Thyroid gland (tissue), 4 donors: ENCODE results near the gene PADI1. TPM values are rescaled to one million over a fixed set of nuclear protein-coding genes. Genes with fewer than 3 reads are reported as not detected.

Source experiments
- DNase-seq, 2 donors: peaks; one replicate each; pipeline ENCODE4 v3.0.0-alpha.2; 2019
- H3K27ac ChIP-seq, 3 donors: fragments of 200-600 bp; sonication (generic); 1 replicate in 2 of 3; 2 replicates in 1 of 3; pipeline ENCODE4 v1.5.1; 2016 to 2019; ENCODE audit warnings: mild to moderate bottlenecking in 1 of 3, moderate library complexity in 1 of 3
- H3K27me3 ChIP-seq: fragments of 200-600 bp; sonication (generic); one replicate; pipeline ENCODE4 v1.5.1; 2019
- H3K36me3 ChIP-seq, 2 donors: fragments of 200-600 bp; sonication (generic); one replicate each; pipeline ENCODE4 v1.5.1; 2016 to 2019
- H3K4me1 ChIP-seq, 2 donors: fragments of 200-600 bp; sonication (generic); one replicate each; pipeline ENCODE4 v1.5.1; 2017 to 2019
- H3K4me3 ChIP-seq, 3 donors: fragments of 200-600 bp; sonication (generic); replicated peaks in 1 of 3; 1 replicate in 2 of 3; 2 replicates in 1 of 3; pipeline ENCODE4 v1.5.1; 2016; ENCODE audit warnings: mild to moderate bottlenecking in 1 of 3
- H3K9me3 ChIP-seq: fragments of 200-600 bp; sonication (generic); one replicate; pipeline ENCODE4 v1.5.1; 2017
- POLR2A ChIP-seq, 2 donors: fragments of 450-650 bp; IDR thresholded peaks; one replicate each; pipeline ENCODE4 v1.6.1; 2017; ENCODE audit warnings: antibody characterized with exemption in 2 of 2, mild to moderate bottlenecking in 2 of 2, moderate library complexity in 1 of 2
- WGBS, 2 donors: methylation state at CpG; one replicate each; pipeline ENCODE4 v1.1.5; 2017; 5-methylcytosine and 5-hydroxymethylcytosine counted together
- intact Hi-C: fragments of 100-400 bp; cut with DNase I; formaldehyde crosslinking; loops from one replicate; pipeline ENCODE4 v1.15.1; 2023
- total RNA-seq, 4 donors: library from RNA; depleted of rRNA; stranded (reverse); fragments of >200 nt; gene quantifications; one replicate each; pipeline ENCODE4 v1.2.3, GENCODE V29; 2016
- TF ChIP-seq, protein P1 (sequence below), 6 experiments: fragments of 200-600 bp in 3 of 6; fragments of 450-650 bp in 3 of 6; sonication (generic) in 3 of 6; IDR thresholded peaks; one replicate each; pipeline ENCODE4 v1.5.1; 2016 to 2019; ENCODE audit warnings: antibody characterized with exemption in 6 of 6, mild to moderate bottlenecking in 2 of 6, inconsistent platforms in 1 of 6, moderate library complexity in 1 of 6

Gene PADI1
- total RNA-seq, 4 donors from 2014 or later = not detected

DNA sequence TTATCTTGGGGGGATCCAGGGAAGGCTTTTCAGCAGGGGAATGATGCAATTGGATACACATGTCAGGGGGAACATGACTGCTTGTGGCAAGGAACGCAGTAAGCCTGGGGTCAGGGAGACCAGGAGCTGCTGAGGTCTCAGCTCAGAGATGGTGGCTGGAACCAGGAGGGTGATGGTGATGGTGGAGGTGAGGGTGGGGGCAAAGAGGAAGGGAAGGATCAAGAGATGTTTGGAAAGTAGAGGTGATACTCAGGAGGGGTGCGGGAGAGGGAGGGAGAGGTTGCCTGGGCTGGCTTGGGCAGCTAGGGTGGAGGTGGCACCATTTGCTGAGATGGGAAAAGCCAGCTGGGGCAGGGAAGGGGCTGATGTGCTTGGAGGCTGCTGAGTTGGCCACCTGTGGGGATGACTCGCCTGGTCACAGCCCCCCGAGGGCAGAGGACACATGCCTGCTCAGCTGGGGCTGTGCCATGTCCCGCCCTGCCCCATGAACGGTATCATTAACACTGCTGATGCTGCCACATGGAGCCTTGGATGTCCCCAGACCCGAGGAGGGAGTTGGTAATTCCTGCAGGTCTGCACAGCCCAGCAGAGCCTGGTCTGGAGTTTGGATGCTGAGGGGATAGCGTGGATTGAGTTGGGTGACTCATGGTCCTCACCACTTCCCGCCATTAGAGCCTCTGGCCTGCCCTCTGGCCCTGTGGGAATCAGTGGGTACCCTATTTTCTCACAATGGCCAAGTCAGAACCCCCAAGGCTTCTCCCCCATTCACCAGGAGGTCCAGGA lies 6.3 kb upstream of the PADI1 start:
- Histone ChIP-seq H3K4me1 (no peaks in the 10 kb centered on the region), H3K9me3 (no peaks in the 10 kb centered on the region), H3K4me3 (no peak overlapping the region), H3K27me3 (no peaks in the 10 kb centered on the region), H3K36me3 (no peaks in the 10 kb centered on the region), H3K27ac (no peak overlapping the region)
- no peak for DNase-seq
- 73 to 86% methylated on average over 9 of the region's 9 CpGs for WGBS, 2 donors
- no peak for TF ChIP-seq POLR2A (IDR thresholded peaks at IDR 0.05)
- TF ChIP-seq, protein P1, sequence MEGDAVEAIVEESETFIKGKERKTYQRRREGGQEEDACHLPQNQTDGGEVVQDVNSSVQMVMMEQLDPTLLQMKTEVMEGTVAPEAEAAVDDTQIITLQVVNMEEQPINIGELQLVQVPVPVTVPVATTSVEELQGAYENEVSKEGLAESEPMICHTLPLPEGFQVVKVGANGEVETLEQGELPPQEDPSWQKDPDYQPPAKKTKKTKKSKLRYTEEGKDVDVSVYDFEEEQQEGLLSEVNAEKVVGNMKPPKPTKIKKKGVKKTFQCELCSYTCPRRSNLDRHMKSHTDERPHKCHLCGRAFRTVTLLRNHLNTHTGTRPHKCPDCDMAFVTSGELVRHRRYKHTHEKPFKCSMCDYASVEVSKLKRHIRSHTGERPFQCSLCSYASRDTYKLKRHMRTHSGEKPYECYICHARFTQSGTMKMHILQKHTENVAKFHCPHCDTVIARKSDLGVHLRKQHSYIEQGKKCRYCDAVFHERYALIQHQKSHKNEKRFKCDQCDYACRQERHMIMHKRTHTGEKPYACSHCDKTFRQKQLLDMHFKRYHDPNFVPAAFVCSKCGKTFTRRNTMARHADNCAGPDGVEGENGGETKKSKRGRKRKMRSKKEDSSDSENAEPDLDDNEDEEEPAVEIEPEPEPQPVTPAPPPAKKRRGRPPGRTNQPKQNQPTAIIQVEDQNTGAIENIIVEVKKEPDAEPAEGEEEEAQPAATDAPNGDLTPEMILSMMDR (IDR thresholded peaks at IDR 0.05) = no peak
- intact Hi-C loops = no loop called here

DNA sequence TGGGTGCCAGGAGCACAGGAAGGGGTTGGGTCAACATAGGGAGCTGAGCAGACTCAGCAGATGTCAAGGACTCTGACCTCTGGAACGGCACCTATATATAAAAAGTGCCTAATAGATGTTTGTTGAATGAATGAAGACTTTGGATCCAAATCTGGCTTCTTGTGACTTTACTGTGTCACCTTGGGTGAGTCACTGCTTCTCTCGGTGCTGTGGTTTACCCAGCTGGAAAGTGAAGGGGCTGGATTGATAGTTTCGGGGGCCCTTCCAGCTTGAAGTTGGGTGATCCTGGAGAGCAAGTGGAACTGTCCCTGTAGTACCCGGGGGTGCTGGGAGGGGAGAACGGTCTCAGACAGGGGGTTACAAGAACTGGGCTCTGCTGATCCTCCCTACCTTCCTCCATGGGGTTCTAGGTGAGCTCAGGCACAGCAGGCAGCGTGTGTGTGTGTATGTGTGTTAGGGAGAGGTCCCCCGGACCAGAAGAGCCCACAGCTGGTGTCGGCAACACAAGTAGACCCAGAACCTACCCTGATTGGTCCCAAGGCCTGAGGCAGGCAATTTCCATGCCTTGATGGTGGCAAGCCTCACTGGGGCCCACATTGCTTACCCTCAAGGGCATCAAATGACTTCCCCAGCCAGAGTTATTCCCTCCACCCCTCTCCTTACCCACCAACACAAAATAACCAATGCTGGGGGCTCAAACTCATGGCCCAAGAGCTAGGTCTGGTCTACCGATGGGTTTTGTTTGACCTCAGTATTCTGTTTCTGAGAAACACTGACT lies 5.5 kb upstream of the PADI1 start:
- WGBS, 2 donors = 80 to 87% methylated on average over 9 of the region's 9 CpGs
- H3K4me1 ChIP-seq = no peaks in the 10 kb centered on the region
- TF ChIP-seq, protein P1 (IDR thresholded peaks at IDR 0.05) = no peak
- TF ChIP-seq POLR2A (IDR thresholded peaks at IDR 0.05) = no peak
- no peak overlapping the region for H3K4me3 ChIP-seq
- no peak overlapping the region for H3K27ac ChIP-seq
- H3K27me3 ChIP-seq = no peaks in the 10 kb centered on the region
- no peak for DNase-seq
- intact Hi-C loops = no loop called here
- H3K9me3 ChIP-seq = no peaks in the 10 kb centered on the region
- no peaks in the 10 kb centered on the region for H3K36me3 ChIP-seq

DNA sequence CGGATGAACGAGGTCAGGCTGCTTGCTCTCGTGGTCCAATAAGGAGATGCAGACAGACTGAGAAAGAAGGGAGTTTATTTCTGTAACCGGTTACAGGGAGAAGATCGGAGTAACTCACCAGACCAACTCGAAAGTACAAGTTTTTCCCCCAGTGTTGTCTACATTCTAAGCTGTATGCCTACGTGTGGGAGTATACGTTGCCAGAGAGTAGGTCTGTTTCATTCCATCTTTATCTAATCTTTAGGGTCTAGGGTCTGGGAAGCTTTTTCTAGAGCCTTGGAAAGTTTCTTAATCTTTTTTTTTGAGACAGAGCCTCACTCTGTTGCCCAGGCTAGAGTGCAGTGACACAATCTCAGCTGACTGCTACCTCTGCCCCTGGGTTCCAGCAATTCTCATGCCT lies 4.7 kb upstream of the PADI1 start:
- Histone ChIP-seq H3K36me3 (no peaks in the 10 kb centered on the region), H3K27me3 (no peaks in the 10 kb centered on the region), H3K4me1 (no peaks in the 10 kb centered on the region), H3K9me3 (no peaks in the 10 kb centered on the region), H3K4me3 (no peak overlapping the region), H3K27ac (no peak overlapping the region)
- intact Hi-C loops = no loop called here
- no peak for TF ChIP-seq POLR2A (IDR thresholded peaks at IDR 0.05)
- TF ChIP-seq, protein P1 (IDR thresholded peaks at IDR 0.05) = no peak
- DNase-seq = no peak
- 64 to 77% methylated on average over 8 of the region's 8 CpGs for WGBS, 2 donors

DNA sequence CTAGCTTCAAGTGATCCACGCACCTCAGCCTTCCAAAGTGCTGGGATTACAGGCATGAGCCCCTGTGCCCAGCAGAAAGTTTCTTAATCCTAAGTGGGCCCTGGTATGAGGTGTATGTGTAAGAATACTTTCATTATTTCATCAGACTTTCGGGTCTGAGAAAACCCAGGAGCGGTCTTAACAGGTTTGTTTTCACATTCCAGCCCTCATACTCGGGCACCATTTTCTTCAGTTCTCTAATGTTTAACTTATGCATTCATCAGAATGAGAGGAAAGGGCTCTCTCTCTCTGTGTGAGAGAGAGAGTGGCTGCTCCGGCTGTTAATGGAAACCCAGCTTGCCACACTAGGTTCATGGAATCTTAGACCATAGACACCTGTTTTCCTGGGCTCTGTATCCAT lies 4.2 kb upstream of the PADI1 start:
- Histone ChIP-seq H3K4me1 (no peaks in the 10 kb centered on the region), H3K36me3 (no peaks in the 10 kb centered on the region), H3K27ac (no peak overlapping the region), H3K9me3 (no peaks in the 10 kb centered on the region), H3K4me3 (no peak overlapping the region), H3K27me3 (no peaks in the 10 kb centered on the region)
- TF ChIP-seq POLR2A (IDR thresholded peaks at IDR 0.05) = no peak
- TF ChIP-seq, protein P1 (IDR thresholded peaks at IDR 0.05) = no peak
- DNase-seq = no peak
- 75 to 81% methylated on average over 5 of the region's 5 CpGs for WGBS, 2 donors
- intact Hi-C loops = no loop called here
